Heart left ventricle (tissue), 16 donors: ENCODE results near the gene OR14A2. TPM values are rescaled to one million over a fixed set of nuclear protein-coding genes. Genes with fewer than 3 reads are reported as not detected.
"Not testable (repeated sequence)": the region's sequence is repeated elsewhere in the genome, so short reads cannot be mapped to it uniquely, and the experiment has no call there.

Experiments used
- ATAC-seq, 4 donors: fragments of 200-7000 bp; cut with Tn5 transposase; one replicate each; pipeline ENCODE4 v1.9.1; 2020 to 2022; ENCODE audit warnings: moderate library complexity in 4 of 4, mild to moderate bottlenecking in 3 of 4, moderate number of reproducible peaks in 1 of 4
- DNase-seq, 5 donors: peaks; one replicate each; pipeline ENCODE4 v3.0.0-alpha.2; 2020
- H3K27ac ChIP-seq, 12 donors: fragments of 200-600 bp; sonication (generic) in 4 of 12; one replicate each; pipeline versions ENCODE4 v1.5.0 to v1.8.0; 2016 to 2022; ENCODE audit warnings: mild to moderate bottlenecking in 2 of 12
- H3K27me3 ChIP-seq, 9 donors: fragments of 200-600 bp; sonication (generic) in 2 of 9; one replicate each; pipeline versions ENCODE4 v1.5.1 to v1.8.0; 2016 to 2022; ENCODE audit warnings: mild to moderate bottlenecking in 3 of 9
- H3K36me3 ChIP-seq, 9 donors: fragments of 200-600 bp; sonication (generic) in 2 of 9; one replicate each; pipeline versions ENCODE4 v1.5.0 to v1.8.0; 2018 to 2022; ENCODE audit warnings: mild to moderate bottlenecking in 2 of 9
- H3K4me1 ChIP-seq, 12 donors: fragments of 200-600 bp; sonication (generic) in 4 of 12; one replicate each; pipeline versions ENCODE4 v1.5.0 to v1.8.0; 2016 to 2022; ENCODE audit warnings: mild to moderate bottlenecking in 3 of 12
- H3K4me3 ChIP-seq, 12 donors: fragments of 200-600 bp; sonication (generic) in 4 of 12; one replicate each; pipeline versions ENCODE4 v1.5.0 to v1.8.0; 2017 to 2022; ENCODE audit warnings: mild to moderate bottlenecking in 9 of 12, moderate library complexity in 4 of 12
- H3K9me3 ChIP-seq, 12 donors: fragments of 200-600 bp; sonication (generic) in 4 of 12; one replicate each; pipeline versions ENCODE4 v1.5.0 to v1.8.0; 2016 to 2022; ENCODE audit warnings: mild to moderate bottlenecking in 1 of 12
- POLR2A ChIP-seq, 2 donors: fragments of 450-650 bp; IDR thresholded peaks; one replicate each; pipeline ENCODE4 v1.6.1; 2017; ENCODE audit warnings: antibody characterized with exemption in 2 of 2, mild to moderate bottlenecking in 2 of 2, moderate library complexity in 2 of 2
- WGBS, 4 donors: extraction: QIAGEN DNeasy Blood & Tissue Kit in 2 of 4; methylation state at CpG; one replicate each; pipeline versions ENCODE4 v1.1.5 to v1.1.7; 2013 to 2018; 5-methylcytosine and 5-hydroxymethylcytosine counted together
- intact Hi-C, 10 donors: fragments of 100-400 bp; cut with DNase I; formaldehyde crosslinking; loops; one replicate each; pipeline versions ENCODE4 v1.11.1 to v1.14.2; 2022
- polyA plus RNA-seq, 2 donors: library from polyadenylated mRNA; stranded (reverse); fragments of 200-250 nt; gene quantifications; one replicate each; pipeline ENCODE4 v1.2.3, GENCODE V29; 2013
- total RNA-seq, 9 donors: library from RNA; depleted of rRNA in 2 of 9; stranded (reverse); fragments of >200 nt in 2 of 9; fragmentation: NEBNext Ultra II Directional in 3 of 9; extraction: Animal tissue kit (Norgen Biotek cat#: 25700) in 3 of 9; gene quantifications; one replicate each; pipeline versions ENCODE4 v1.1.0 to v1.2.4, GENCODE V29; 2016 to 2023
- TF ChIP-seq, protein P1 (sequence below), 12 donors: fragments of 200-600 bp; sonication (generic) in 4 of 12; IDR thresholded peaks; one replicate each; pipeline versions ENCODE4 v1.5.0 to v1.8.0; 2018 to 2022; ENCODE audit warnings: antibody characterized with exemption in 12 of 12, mild to moderate bottlenecking in 5 of 12
- donor health status: ischemic (EF 13 %, LVEDD 7.1; RV severe dilation, severe dysfunction).
- donor health status: healthy with polysubstance abuse.
- donor health status: DM: no; HTN: yes; CAD: no.
- donor health status: DM: no; HTN: no; CAD: no.
- donor health status: ischemic (EF 25% LVEDD 6.9; RV normal size, moderate dysfunction).
- donor health status: ischemic (EF 25% LVEDD 5.7; RV mildly dilated, moderate dysfunction).
- donor health status: healthy.
- donor health status: DM: yes; HTN: yes; CAD: no.
- donor health status: ischemic (EF 35%, LVEDD 5.7; RV mildly dilated, moderate dysfunction).
- donor health status: nonischemic (EF 11% LVEDD 7.7; RV severe dilation, severe dysfunction).
- donor health status: DM: yes; HTN: yes; CAD: no.
- donor health status: PGD.
- donor health status: ischemic (EF 29% LVEDD 5.4; RV normal size, mild dysfunction).
- donor health status: nonischemic (EF 23%, LVEDD 6.1; RV moderate dilation, normal function).

The OR14A2 gene
- total and polyA plus RNA-seq, 11 donors, result not detected

- DNase-seq (no peak), ATAC-seq (no peak)
- H3K4me3 ChIP-seq, result no peak overlapping the region
- no peaks in the 10 kb centered on the region for H3K4me1 ChIP-seq
- no peak for TF ChIP-seq POLR2A (IDR thresholded peaks at IDR 0.05)
- TF ChIP-seq, protein P1, sequence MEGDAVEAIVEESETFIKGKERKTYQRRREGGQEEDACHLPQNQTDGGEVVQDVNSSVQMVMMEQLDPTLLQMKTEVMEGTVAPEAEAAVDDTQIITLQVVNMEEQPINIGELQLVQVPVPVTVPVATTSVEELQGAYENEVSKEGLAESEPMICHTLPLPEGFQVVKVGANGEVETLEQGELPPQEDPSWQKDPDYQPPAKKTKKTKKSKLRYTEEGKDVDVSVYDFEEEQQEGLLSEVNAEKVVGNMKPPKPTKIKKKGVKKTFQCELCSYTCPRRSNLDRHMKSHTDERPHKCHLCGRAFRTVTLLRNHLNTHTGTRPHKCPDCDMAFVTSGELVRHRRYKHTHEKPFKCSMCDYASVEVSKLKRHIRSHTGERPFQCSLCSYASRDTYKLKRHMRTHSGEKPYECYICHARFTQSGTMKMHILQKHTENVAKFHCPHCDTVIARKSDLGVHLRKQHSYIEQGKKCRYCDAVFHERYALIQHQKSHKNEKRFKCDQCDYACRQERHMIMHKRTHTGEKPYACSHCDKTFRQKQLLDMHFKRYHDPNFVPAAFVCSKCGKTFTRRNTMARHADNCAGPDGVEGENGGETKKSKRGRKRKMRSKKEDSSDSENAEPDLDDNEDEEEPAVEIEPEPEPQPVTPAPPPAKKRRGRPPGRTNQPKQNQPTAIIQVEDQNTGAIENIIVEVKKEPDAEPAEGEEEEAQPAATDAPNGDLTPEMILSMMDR (IDR thresholded peaks at IDR 0.05), result no peak
- no peak overlapping the region for H3K27ac ChIP-seq
- H3K27me3 ChIP-seq, result no peaks in the 10 kb centered on the region
- intact Hi-C loops, result no loop called here
- peaks cover 0 to 30% (median 8%) of the 10 kb centered on the region in 12 donors for H3K9me3 ChIP-seq
- H3K36me3 ChIP-seq, result no peaks in the 10 kb centered on the region
- WGBS, 4 donors, result 77 to 100% (median 96%) methylated on average over 1 of the region's 1 CpG
Observed at GRCh38 chr1:247749870-247750269, 1.9 kb upstream of the OR14A2 start.

- ATAC-seq (no peak), DNase-seq (no peak)
- Histone ChIP-seq H3K9me3 (peaks cover 0 to 30% (median 8%) of the 10 kb centered on the region in 12 donors), H3K4me3 (no peak overlapping the region), H3K4me1 (no peaks in the 10 kb centered on the region), H3K36me3 (no peaks in the 10 kb centered on the region), H3K27me3 (no peaks in the 10 kb centered on the region), H3K27ac (no peak overlapping the region)
- TF ChIP-seq, protein P1 (IDR thresholded peaks at IDR 0.05), result no peak
- no peak for TF ChIP-seq POLR2A (IDR thresholded peaks at IDR 0.05)
- intact Hi-C loops, result no loop called here
- 85 to 93% (median 89%) methylated on average over 7 of the region's 7 CpGs for WGBS, 4 donors
Observed at GRCh38 chr1:247747616-247748015, 325 bp downstream of the OR14A2 start.

DNA sequence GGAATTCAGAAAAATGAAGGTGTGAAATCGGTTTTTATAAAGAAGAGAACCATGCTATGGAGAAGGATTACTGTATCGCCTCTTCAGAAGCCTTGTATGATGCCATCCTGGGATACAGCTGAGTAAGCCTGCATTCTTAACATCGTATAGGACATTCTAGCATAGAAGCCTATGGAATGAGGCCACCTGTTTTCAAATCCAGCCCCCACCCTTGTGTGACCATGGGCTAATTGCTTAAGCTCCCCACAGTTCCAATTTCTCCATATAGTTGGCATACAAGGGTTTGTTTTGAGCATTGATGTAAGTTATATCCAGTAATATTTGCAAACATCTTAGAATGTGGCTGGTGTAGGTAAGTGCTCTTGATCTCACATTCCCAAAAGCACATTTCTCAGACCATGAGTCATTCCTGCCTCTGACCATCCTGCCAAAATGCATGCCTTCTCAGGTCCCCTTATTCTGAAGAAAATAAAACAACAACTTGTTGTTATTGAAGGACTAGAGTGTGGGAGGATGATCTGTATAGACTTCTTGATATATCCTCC lies 1.5 kb downstream of the OR14A2 start:
- Histone ChIP-seq H3K4me1 (no peaks in the 10 kb centered on the region), H3K36me3 (no peaks in the 10 kb centered on the region), H3K27me3 (no peaks in the 10 kb centered on the region), H3K4me3 (no peak overlapping the region), H3K27ac (no peak overlapping the region), H3K9me3 (peaks cover 0 to 21% (median 7%) of the 10 kb centered on the region in 12 donors)
- TF ChIP-seq POLR2A (IDR thresholded peaks at IDR 0.05), result no peak
- TF ChIP-seq, protein P1 (IDR thresholded peaks at IDR 0.05), result no peak
- 69 to 80% (median 79%) methylated on average over 3 of the region's 3 CpGs for WGBS, 4 donors
- ATAC-seq (no peak), DNase-seq (no peak)
- intact Hi-C loops, result no loop called here

DNA sequence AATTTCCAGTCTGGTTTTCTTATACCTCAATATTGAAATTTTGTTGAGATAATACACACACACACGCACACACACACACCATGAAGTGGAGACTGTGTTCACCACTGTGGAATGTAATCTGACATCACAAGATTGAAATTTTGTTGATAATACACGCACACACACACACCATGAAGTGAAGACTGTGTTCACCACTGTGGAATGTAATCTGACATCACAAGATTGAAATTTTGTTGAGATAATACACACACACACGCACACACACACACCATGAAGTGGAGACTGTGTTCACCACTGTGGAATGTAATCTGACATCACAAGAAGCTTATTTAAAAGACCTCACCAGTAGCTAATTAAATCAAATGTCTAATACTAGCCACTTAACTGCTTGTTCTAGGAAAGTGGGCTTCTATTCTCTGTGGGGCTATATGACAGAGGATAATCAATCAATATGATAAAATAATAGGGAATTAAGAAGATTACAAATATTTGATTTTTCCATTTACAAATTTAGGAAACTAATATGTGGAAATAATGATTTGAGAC lies 5.7 kb downstream of the OR14A2 start:
- WGBS, 4 donors, result 32 to 45% (median 34%) methylated on average over 3 of the region's 3 CpGs
- H3K4me3 ChIP-seq, H3K27me3 ChIP-seq, H3K36me3 ChIP-seq, ATAC-seq, DNase-seq, H3K9me3 ChIP-seq, intact Hi-C loops, H3K4me1 ChIP-seq, H3K27ac ChIP-seq: not testable (repeated sequence)

DNA sequence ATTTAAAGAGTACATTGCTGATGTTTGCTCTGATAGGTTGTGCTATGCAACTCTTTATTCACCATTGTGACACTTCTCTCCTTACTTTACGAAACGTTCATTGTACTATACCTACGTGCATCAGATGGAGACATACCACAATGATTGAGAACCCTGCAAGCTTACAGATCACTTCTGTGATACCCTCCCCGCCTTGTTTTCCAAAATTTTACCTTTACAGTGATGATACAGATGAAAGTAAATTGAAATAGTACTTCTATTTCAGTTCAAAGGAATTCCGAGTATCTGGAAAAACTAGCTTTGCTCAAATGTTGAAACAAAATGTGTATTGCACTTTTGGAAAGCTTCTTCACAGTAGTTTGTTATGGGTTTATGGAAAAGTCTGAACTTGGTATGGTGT lies 6.2 kb downstream of the OR14A2 start:
- intact Hi-C loops, result no loop called here
- WGBS, 4 donors, result 73 to 81% (median 79%) methylated on average over 5 of the region's 5 CpGs
- Histone ChIP-seq H3K4me1 (no peaks in the 10 kb centered on the region), H3K9me3 (no peaks in the 10 kb centered on the region), H3K36me3 (no peaks in the 10 kb centered on the region), H3K27ac (no peak overlapping the region), H3K27me3 (no peaks in the 10 kb centered on the region), H3K4me3 (no peak overlapping the region)
- ATAC-seq, result no peak
- DNase-seq, result no peak
- TF ChIP-seq, protein P1 (IDR thresholded peaks at IDR 0.05), result no peak
- TF ChIP-seq POLR2A (IDR thresholded peaks at IDR 0.05), result no peak
